ENCODE data around the gene PIGU. TPM values are rescaled to one million over a fixed set of nuclear protein-coding genes. Genes with fewer than 3 reads are reported as not detected.

The PIGU gene
- total and polyA plus RNA-seq, 9 of the 15 experiments (the other 6 are each of a cell fraction or from before 2014, with no cell fraction given) = 6.5 to 100 (median 28.1) TPM

- no peak for TF ChIP-seq MAZ (CRISPR knock-in tag; conservative IDR thresholded peaks at IDR 0.05 in 1 of 2, IDR thresholded peaks at IDR 0.05 in 1 of 2)
- no peak for TF ChIP-seq TCFL5 (CRISPR knock-in tag; conservative IDR thresholded peaks at IDR 0.05)
These were observed 55.9 kb downstream of the PIGU start (continued) for GRCh38 chr20:34621036-34621343.

GRCh38 chr20:34618676-34619075 lies 58.2 kb downstream of the PIGU start:
- H3K79me2 ChIP-seq (ENCODE audit: control insufficient read depth, insufficient read depth, low read length) = no peaks in the 10 kb centered on the region
- no peak overlapping the region for H3K9ac ChIP-seq (ENCODE audit: insufficient read depth in 1 of 2, low read depth in 2 of 2, low read length in 2 of 2)
- H3K4me1 ChIP-seq (replicated peaks in 1 of 2; ENCODE audit: control insufficient read depth in 2 of 2, insufficient read depth in 2 of 2, low read length in 2 of 2) = no peaks in the 10 kb centered on the region
- peaks cover 41% of the 10 kb centered on the region; the same call in 2 of the 3 replicates for H3K36me3 ChIP-seq (ENCODE audit: control insufficient read depth, insufficient read depth, low read length)
- H2AFZ ChIP-seq (ENCODE audit: low read depth, low read length) = no peak overlapping the region
- intact Hi-C loops (cut with micrococcal nuclease) (no loop called here), in situ Hi-C loops (cut with MboI) (no loop called here)
- FAIRE-seq (no peak), ATAC-seq (no peak), DNase-seq (ENCODE audit: extremely low read depth in 1 of 4, low spot score in 3 of 4) (no peak)
- WGBS (ENCODE audit: insufficient coverage, low coverage, missing lambda C conversion rate) = 96% methylated on average over 2 of the region's 2 CpGs
- H3K9me3 ChIP-seq (replicated peaks; ENCODE audit: control insufficient read depth, insufficient read depth, low read depth, low read length) = no peaks in the 10 kb centered on the region
- no peak overlapping the region for H3K4me2 ChIP-seq (ENCODE audit: insufficient read depth, low read length)
- no TSS peak for BruUV-seq (replicated peaks)
- no peak overlapping the region for H3K27ac ChIP-seq (ENCODE audit: extremely low read depth, low read depth, low read length)
- H4K20me1 ChIP-seq (replicated peaks; ENCODE audit: control insufficient read depth, insufficient read depth, low read length) = no peaks in the 10 kb centered on the region
- H3K9me1 ChIP-seq (ENCODE audit: control insufficient read depth, insufficient read depth, low read length) = no peaks in the 10 kb centered on the region
- ChIA-PET CTCF (ENCODE audit: low intra/inter-chr PET ratio) (no interaction called here), POLR2A (no interaction called here)
- H3K27me3 ChIP-seq (ENCODE audit: control insufficient read depth in 2 of 2, insufficient read depth in 2 of 2, low read length in 2 of 2) = no peaks in the 10 kb centered on the region
- H3K4me3 ChIP-seq = no peak overlapping the region
- TF ChIP-seq IRF9 (tag; IDR thresholded peaks at IDR 0.05) = no peak
- TF ChIP-seq ZNF766 (CRISPR knock-in tag; conservative IDR thresholded peaks at IDR 0.05) = no peak
- no peak for TF ChIP-seq PATZ1 (CRISPR knock-in tag; IDR thresholded peaks at IDR 0.05; ENCODE audit: borderline replicate concordance)
- TF ChIP-seq TSHZ1 (CRISPR knock-in tag; IDR thresholded peaks at IDR 0.05) = no peak
- TF ChIP-seq AFF1 (IDR thresholded peaks at IDR 0.05; ENCODE audit: low read depth in 1 of 2, partially characterized antibody in 2 of 2) = no peak
- TF ChIP-seq HDAC2 (IDR thresholded peaks at IDR 0.05) = no peak
- TF ChIP-seq JUN (IDR thresholded peaks at IDR 0.05; ENCODE audit: borderline replicate concordance, low read depth, low read length) = no peak
- TF ChIP-seq JUN (CRISPR knock-in tag; IDR thresholded peaks at IDR 0.05; ENCODE audit: borderline replicate concordance) = no peak

Measured in K562 (cell line).